A673 (cell line): ENCODE results near the gene ACVR1B. TPM values are rescaled to one million over a fixed set of nuclear protein-coding genes. Genes with fewer than 3 reads are reported as not detected.
A peak's percentile ranks its signal among the peaks of the same experiment; 100 is the strongest.

Source experiments
- BruUV-seq: library from RNA; stranded (reverse); fragments of 400-500 nt; replicated peaks from 2 replicates; lab custom pipeline; 2021; lab: Mats Ljungman, UMichigan
- CTCF ChIA-PET: fragments of 300-600 bp; sonication (Branson Sonifier 250); formaldehyde crosslinking; loops from one replicate; lab custom pipeline; 2022; ENCODE audit warnings: antibody characterized with exemption; lab: Charles Lee
- POLR2A ChIA-PET: fragments of 300-600 bp; sonication (Branson Sonifier 250); formaldehyde crosslinking; loops from one replicate; lab custom pipeline; 2022; ENCODE audit warnings: antibody characterized with exemption; ENCODE audit not compliant: low non-redundant PET; lab: Charles Lee
- DNase-seq: peaks from one replicate; pipeline ENCODE4 v3.0.0-alpha.2; 2015; ENCODE audit warnings: low spot score
- H3K27ac ChIP-seq: fragments of 200-600 bp; sonication (generic); 2 replicates; pipeline ENCODE4 v1.5.1; 2016; ENCODE audit warnings: mixed run types, low read depth, mild to moderate bottlenecking, mixed read lengths, antibody characterized with exemption, low read length; ENCODE audit not compliant: poor library complexity, severe bottlenecking
- H3K27me3 ChIP-seq: fragments of 200-600 bp; sonication (generic); replicated peaks from 2 replicates; pipeline ENCODE4 v1.6.1; 2017; ENCODE audit warnings: mixed run types, low read depth, mild to moderate bottlenecking, mixed read lengths, antibody characterized with exemption, low read length; ENCODE audit not compliant: insufficient read depth, poor library complexity
- H3K36me3 ChIP-seq: fragments of 200-600 bp; sonication (generic); 2 replicates; pipeline ENCODE4 v1.6.1; 2016; ENCODE audit warnings: mixed run types, mild to moderate bottlenecking, mixed read lengths, antibody characterized with exemption, low read length; ENCODE audit not compliant: insufficient read depth, poor library complexity, severe bottlenecking
- H3K4me1 ChIP-seq: fragments of 200-600 bp; sonication (generic); 2 replicates; pipeline ENCODE4 v1.6.1; 2017; ENCODE audit warnings: mixed run types, mild to moderate bottlenecking, mixed read lengths, antibody characterized with exemption, low read length; ENCODE audit not compliant: insufficient read depth, poor library complexity, severe bottlenecking
- H3K4me3 ChIP-seq: fragments of 200-600 bp; sonication (generic); 2 replicates; pipeline ENCODE4 v1.5.1; 2016; ENCODE audit warnings: low read depth, mixed run types, mild to moderate bottlenecking, mixed read lengths, low read length; ENCODE audit not compliant: poor library complexity, severe bottlenecking
- H3K9me3 ChIP-seq: fragments of 200-600 bp; sonication (generic); 2 replicates; pipeline ENCODE4 v1.6.1; 2016; ENCODE audit warnings: mixed run types, low read depth, mild to moderate bottlenecking, mixed read lengths, antibody characterized with exemption, low read length; ENCODE audit not compliant: poor library complexity, severe bottlenecking
- CTCF ChIP-seq: fragments of 300-800, 200-600 bp; sonication (generic); conservative IDR thresholded peaks from 2 replicates; pipeline ENCODE4 v1.5.1; 2017; ENCODE audit warnings: low read depth, mild to moderate bottlenecking, antibody characterized with exemption, low read length, moderate library complexity, mixed read lengths
- EZH2 ChIP-seq: fragments of 200-600 bp; sonication (generic); IDR thresholded peaks from 2 replicates; pipeline ENCODE4 v1.6.1; 2017; ENCODE audit warnings: borderline replicate concordance, low read depth, mild to moderate bottlenecking, mixed read lengths, antibody characterized with exemption, low read length; ENCODE audit not compliant: poor library complexity, severe bottlenecking
- intact Hi-C: fragments of 100-400 bp; cut with micrococcal nuclease; formaldehyde crosslinking; loops from one replicate; pipeline ENCODE4 v1.10.0; 2022; ENCODE audit not compliant: unreplicated experiment
- total RNA-seq: library from RNA; stranded (reverse); gene quantifications from 2 replicates; pipeline ENCODE4 v1.2.3, GENCODE V29; 2021

ACVR1B gene
- total RNA-seq, 1 experiment from 2014 or later = 27.4 TPM

- Histone ChIP-seq H3K4me3 (no peak overlapping the region), H3K9me3 (no peaks in the 10 kb centered on the region), H3K4me1 (peaks cover 29% of the 10 kb centered on the region), H3K27me3 (no peaks in the 10 kb centered on the region), H3K27ac (no peak overlapping the region), H3K36me3 (no peaks in the 10 kb centered on the region)
- POLR2A ChIA-PET = no interaction called here
- TF ChIP-seq CTCF (no peak), EZH2 (no peak)
- DNase-seq = no peak
- CTCF ChIA-PET = interaction anchor here (0.7 to 2.1 kb wide), 25 partner anchors 10 to 493 kb away, joined by 3 to 46 read pairs (median 6); partner anchors contain the start of genes ATG101, KRT80, NR4A1 and SMIM41
- intact Hi-C loops = loop anchor here (1.0 to 2.0 kb wide), 4 partner anchors 45 to 130 kb away; no protein-coding TSS in a partner anchor
- no TSS peak for BruUV-seq
Measured at GRCh38 chr12:52024845-52025230, 73.3 kb downstream of the ACVR1B start.

- Histone ChIP-seq H3K9me3 (no peaks in the 10 kb centered on the region), H3K36me3 (no peaks in the 10 kb centered on the region), H3K27ac (peak overlapping the region; percentile 42), H3K4me3 (no peak overlapping the region), H3K27me3 (no peaks in the 10 kb centered on the region), H3K4me1 (peaks cover 28% of the 10 kb centered on the region)
- DNase-seq = no peak
- ChIA-PET POLR2A (no interaction called here), CTCF (interaction anchor here (0.8 to 2.1 kb wide), 15 partner anchors 8 to 119 kb away, joined by 3 to 46 read pairs (median 8); partner anchors contain the start of genes ACVRL1, NR4A1, SMIM41 and TAMALIN)
- no TSS peak for BruUV-seq
- no peak for TF ChIP-seq CTCF
- no peak for TF ChIP-seq EZH2
- intact Hi-C loops = no loop called here
Measured at GRCh38 chr12:52026263-52026662, 74.8 kb downstream of the ACVR1B start.

GRCh38 chr12:52027085-52027843, 75.8 kb downstream of the ACVR1B start:
- TF ChIP-seq CTCF = no peak
- no peak for TF ChIP-seq EZH2

More at GRCh38 chr12:52027085-52027843, 75.8 kb downstream of the ACVR1B start:
- ChIA-PET CTCF (no interaction called here), POLR2A (no interaction called here)
- H3K27me3 ChIP-seq = no peaks in the 10 kb centered on the region
- intact Hi-C loops = no loop called here
- H3K27ac ChIP-seq = peak overlapping the region; percentile 42
- no TSS peak for BruUV-seq
- no peaks in the 10 kb centered on the region for H3K36me3 ChIP-seq
- no peak for DNase-seq
- peaks cover 32% of the 10 kb centered on the region for H3K4me1 ChIP-seq
- H3K4me3 ChIP-seq = no peak overlapping the region
- no peaks in the 10 kb centered on the region for H3K9me3 ChIP-seq
